ENCODE measurements around the gene DLEC1. TPM values are rescaled to one million over a fixed set of nuclear protein-coding genes. Genes with fewer than 3 reads are reported as not detected.

The DLEC1 gene
- total RNA-seq, 2 experiments from 2014 or later = 0.26 to 0.60 TPM

GRCh38 chr3:38009807-38010591 lies 29.0 kb upstream of the DLEC1 start:
- ChIA-PET CTCF (interaction anchor here (1.0 kb wide), 1 partner anchor 35 kb away, joined by 3 read pairs; no protein-coding TSS in a partner anchor), POLR2A (interaction anchor here (0.6 to 1.5 kb wide), 3 partner anchors 13 to 42 kb away, joined by 3 read pairs; no protein-coding TSS in a partner anchor)
- Mint-ChIP-seq H3K9me3 (ENCODE audit: insufficient read depth) (no peaks in the 10 kb centered on the region), H3K36me3 (ENCODE audit: low read depth) (peaks cover 17% of the 10 kb centered on the region), H3K27me3 (ENCODE audit: low read depth) (no peaks in the 10 kb centered on the region), H3K4me3 (no peak overlapping the region), H3K4me1 (ENCODE audit: low read depth) (no peaks in the 10 kb centered on the region), H3K27ac (no peak overlapping the region)
- ATAC-seq (no peak), DNase-seq (no peak)

- Mint-ChIP-seq H3K27ac (no peak overlapping the region), H3K4me1 (ENCODE audit: low read depth) (no peaks in the 10 kb centered on the region)
- POLR2A ChIA-PET = interaction anchor here (0.6 kb wide), 1 partner anchor 140 kb away, joined by 3 read pairs; no protein-coding TSS in a partner anchor
Observed at GRCh38 chr3:38011111-38011510, 27.9 kb upstream of the DLEC1 start.

GRCh38 chr3:38015485-38015884 lies 23.5 kb upstream of the DLEC1 start:
- H3K27me3 Mint-ChIP-seq (ENCODE audit: low read depth) = no peaks in the 10 kb centered on the region
- no peak overlapping the region for H3K27ac Mint-ChIP-seq
- H3K9me3 Mint-ChIP-seq (ENCODE audit: insufficient read depth) = no peaks in the 10 kb centered on the region
- no peak for ATAC-seq
- POLR2A ChIA-PET = no interaction called here
- no peak for DNase-seq
- H3K36me3 Mint-ChIP-seq (ENCODE audit: low read depth) = peaks cover 22% of the 10 kb centered on the region
- CTCF ChIA-PET = no interaction called here
- no peak overlapping the region for H3K4me3 Mint-ChIP-seq
- H3K4me1 Mint-ChIP-seq (ENCODE audit: low read depth) = no peaks in the 10 kb centered on the region

More at GRCh38 chr3:38011111-38011510, 27.9 kb upstream of the DLEC1 start:
- ATAC-seq (no peak), DNase-seq (no peak)
- Mint-ChIP-seq H3K36me3 (ENCODE audit: low read depth) (peaks cover 16% of the 10 kb centered on the region), H3K9me3 (ENCODE audit: insufficient read depth) (no peaks in the 10 kb centered on the region), H3K27me3 (ENCODE audit: low read depth) (no peaks in the 10 kb centered on the region), H3K4me3 (no peak overlapping the region)
- CTCF ChIA-PET = interaction anchor here (0.6 to 0.9 kb wide), 2 partner anchors 14 to 43 kb away, joined by 3 read pairs; no protein-coding TSS in a partner anchor

- Mint-ChIP-seq H3K4me1 (ENCODE audit: low read depth) (peaks cover 2% of the 10 kb centered on the region), H3K36me3 (ENCODE audit: low read depth) (peaks cover 22% of the 10 kb centered on the region), H3K27me3 (ENCODE audit: low read depth) (no peaks in the 10 kb centered on the region), H3K4me3 (no peak overlapping the region), H3K9me3 (ENCODE audit: insufficient read depth) (no peaks in the 10 kb centered on the region), H3K27ac (no peak overlapping the region)
- ChIA-PET POLR2A (no interaction called here), CTCF (no interaction called here)
- ATAC-seq = no peak
- no peak for DNase-seq
Observed at GRCh38 chr3:38015984-38016383, 23.0 kb upstream of the DLEC1 start.

- no peaks in the 10 kb centered on the region for H3K9me3 Mint-ChIP-seq (ENCODE audit: insufficient read depth)
- H3K27me3 Mint-ChIP-seq (ENCODE audit: low read depth) = no peaks in the 10 kb centered on the region
- H3K27ac Mint-ChIP-seq = no peak overlapping the region
- ChIA-PET CTCF (interaction anchor here (1.0 kb wide), 1 partner anchor 13 kb away, joined by 3 read pairs; no protein-coding TSS in a partner anchor), POLR2A (no interaction called here)
- peaks cover 22% of the 10 kb centered on the region for H3K36me3 Mint-ChIP-seq (ENCODE audit: low read depth)
- no peak overlapping the region for H3K4me3 Mint-ChIP-seq
- DNase-seq = no peak
- peaks cover 3% of the 10 kb centered on the region for H3K4me1 Mint-ChIP-seq (ENCODE audit: low read depth)
- ATAC-seq = no peak
Observed at GRCh38 chr3:38016410-38016809, 22.6 kb upstream of the DLEC1 start.

- H3K27ac Mint-ChIP-seq = no peak overlapping the region
- H3K36me3 Mint-ChIP-seq (ENCODE audit: low read depth) = peaks cover 22% of the 10 kb centered on the region
- no peak for DNase-seq
- no peaks in the 10 kb centered on the region for H3K27me3 Mint-ChIP-seq (ENCODE audit: low read depth)
- H3K4me1 Mint-ChIP-seq (ENCODE audit: low read depth) = peaks cover 3% of the 10 kb centered on the region
- POLR2A ChIA-PET = no interaction called here
- ATAC-seq = no peak
- no peaks in the 10 kb centered on the region for H3K9me3 Mint-ChIP-seq (ENCODE audit: insufficient read depth)
- CTCF ChIA-PET = interaction anchor here (1.0 kb wide), 1 partner anchor 13 kb away, joined by 3 read pairs; no protein-coding TSS in a partner anchor
- no peak overlapping the region for H3K4me3 Mint-ChIP-seq
Observed at GRCh38 chr3:38016847-38017444, 22.1 kb upstream of the DLEC1 start.

GRCh38 chr3:38017445-38018295 lies 21.3 kb upstream of the DLEC1 start:
- Mint-ChIP-seq H3K27ac (no peak overlapping the region), H3K4me3 (no peak overlapping the region), H3K36me3 (ENCODE audit: low read depth) (peaks cover 22% of the 10 kb centered on the region), H3K4me1 (ENCODE audit: low read depth) (peaks cover 3% of the 10 kb centered on the region), H3K27me3 (ENCODE audit: low read depth) (no peaks in the 10 kb centered on the region), H3K9me3 (ENCODE audit: insufficient read depth) (no peaks in the 10 kb centered on the region)
- ChIA-PET CTCF (interaction anchor here (1.0 kb wide), 2 partner anchors 14 to 21 kb away, joined by 3 read pairs; no protein-coding TSS in a partner anchor), POLR2A (interaction anchor here (0.8 kb wide), 1 partner anchor 22 kb away, joined by 3 read pairs; no protein-coding TSS in a partner anchor)
- DNase-seq (no peak), ATAC-seq (no peak)

GRCh38 chr3:38018296-38019266 lies 20.4 kb upstream of the DLEC1 start:
- ATAC-seq (no peak), DNase-seq (no peak)
- Mint-ChIP-seq H3K4me1 (ENCODE audit: low read depth) (peaks cover 9% of the 10 kb centered on the region), H3K4me3 (no peak overlapping the region), H3K27me3 (ENCODE audit: low read depth) (no peaks in the 10 kb centered on the region), H3K36me3 (ENCODE audit: low read depth) (peaks cover 22% of the 10 kb centered on the region), H3K9me3 (ENCODE audit: insufficient read depth) (no peaks in the 10 kb centered on the region), H3K27ac (no peak overlapping the region)
- ChIA-PET CTCF (interaction anchor here (1.0 kb wide), 1 partner anchor 22 kb away, joined by 3 read pairs; no protein-coding TSS in a partner anchor), POLR2A (interaction anchor here (0.8 kb wide), 1 partner anchor 23 kb away, joined by 3 read pairs; no protein-coding TSS in a partner anchor)

- Mint-ChIP-seq H3K4me3 (no peak overlapping the region), H3K27ac (no peak overlapping the region), H3K4me1 (ENCODE audit: low read depth) (peaks cover 13% of the 10 kb centered on the region), H3K9me3 (ENCODE audit: insufficient read depth) (no peaks in the 10 kb centered on the region), H3K27me3 (ENCODE audit: low read depth) (no peaks in the 10 kb centered on the region), H3K36me3 (ENCODE audit: low read depth) (peaks cover 15% of the 10 kb centered on the region)
- POLR2A ChIA-PET = no interaction called here
- no peak for DNase-seq
- CTCF ChIA-PET = interaction anchor here (1.1 to 1.7 kb wide), 2 partner anchors 23 to 164 kb away, joined by 4 to 5 read pairs; no protein-coding TSS in a partner anchor
- no peak for ATAC-seq
Observed at GRCh38 chr3:38019658-38020341, 19.2 kb upstream of the DLEC1 start.

GRCh38 chr3:38020342-38020726 lies 18.7 kb upstream of the DLEC1 start:
- no peak for ATAC-seq
- H3K27ac Mint-ChIP-seq = peak overlapping the region; percentile 30
- peaks cover 10% of the 10 kb centered on the region for H3K36me3 Mint-ChIP-seq (ENCODE audit: low read depth)
- ChIA-PET CTCF (interaction anchor here (0.9 to 1.7 kb wide), 3 partner anchors 23 to 165 kb away, joined by 3 to 5 read pairs (median 4); no protein-coding TSS in a partner anchor), POLR2A (interaction anchor here (0.7 kb wide), 1 partner anchor 157 kb away, joined by 5 read pairs; no protein-coding TSS in a partner anchor)
- no peaks in the 10 kb centered on the region for H3K9me3 Mint-ChIP-seq (ENCODE audit: insufficient read depth)
- no peaks in the 10 kb centered on the region for H3K27me3 Mint-ChIP-seq (ENCODE audit: low read depth)
- no peak overlapping the region for H3K4me3 Mint-ChIP-seq
- DNase-seq = no peak
- peaks cover 16% of the 10 kb centered on the region for H3K4me1 Mint-ChIP-seq (ENCODE audit: low read depth)

All from activated CD8-positive, alpha-beta T cell treated with anti-CD3 and anti-CD28 coated beads, Interleukin-2, amount 10 ng/mL, durations not matched to agents 7 days and 5 days (primary cell).